ENCODE measurements around the gene CPM. TPM values are rescaled to one million over a fixed set of nuclear protein-coding genes. Genes with fewer than 3 reads are reported as not detected.

The CPM gene
- total RNA-seq, 1 donor from 2014 or later: 13.4 TPM

DNA sequence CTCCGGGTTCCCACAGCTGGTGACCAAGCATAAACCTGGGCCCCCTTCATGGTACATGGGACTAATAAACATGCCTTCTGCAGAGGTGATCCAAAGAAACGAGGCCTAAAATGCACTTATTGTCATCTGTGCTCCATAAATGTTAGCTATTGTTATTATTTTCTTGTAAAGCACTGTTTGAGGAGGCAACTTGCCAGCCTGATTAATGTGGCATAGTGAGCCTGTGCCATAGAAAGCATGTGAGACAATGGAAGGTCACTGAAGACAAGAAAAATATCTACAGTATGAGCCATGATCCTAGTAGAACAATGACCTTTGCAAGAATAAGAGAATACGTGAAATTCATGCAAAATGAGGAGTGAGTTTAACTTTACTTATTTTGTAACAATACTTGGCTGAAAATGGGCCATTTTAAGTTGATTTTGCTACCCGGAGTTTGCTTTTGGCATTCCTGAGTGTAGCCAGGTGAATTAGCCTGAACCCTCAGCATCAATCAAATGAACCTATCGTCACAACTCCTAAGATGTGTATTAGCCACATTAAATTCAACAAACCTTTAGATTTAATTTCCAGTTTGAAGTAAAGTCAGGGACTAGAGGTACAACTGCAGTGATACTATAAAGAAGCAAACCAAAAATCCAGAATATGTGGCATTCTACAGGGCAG, 52.2 kb downstream of the CPM start:
- intact Hi-C loops (cut with micrococcal nuclease): no loop called here

DNA sequence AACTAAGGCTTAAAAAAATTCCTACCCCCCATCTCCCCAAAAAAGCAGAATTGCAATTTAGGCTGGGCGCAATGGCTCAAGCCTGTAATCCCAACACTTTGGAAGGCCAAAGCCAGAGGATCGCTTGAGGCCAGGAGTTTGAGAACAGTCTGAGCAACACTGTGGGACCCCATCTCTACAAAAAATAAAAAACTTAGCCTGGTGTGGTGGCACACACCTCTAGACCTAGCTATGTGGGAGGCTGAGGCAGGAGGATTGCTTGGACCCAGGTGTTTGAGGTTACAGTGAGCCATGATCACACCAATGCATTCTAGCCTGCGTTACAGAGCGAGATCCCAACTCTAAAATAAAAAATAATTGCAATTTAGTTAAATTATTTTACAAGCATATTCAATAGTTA, 54.1 kb downstream of the CPM start:
- intact Hi-C loops (cut with micrococcal nuclease): no loop called here

GRCh38 chr12:68878283-68878682, 54.7 kb downstream of the CPM start:
- intact Hi-C loops (cut with micrococcal nuclease): no loop called here

DNA sequence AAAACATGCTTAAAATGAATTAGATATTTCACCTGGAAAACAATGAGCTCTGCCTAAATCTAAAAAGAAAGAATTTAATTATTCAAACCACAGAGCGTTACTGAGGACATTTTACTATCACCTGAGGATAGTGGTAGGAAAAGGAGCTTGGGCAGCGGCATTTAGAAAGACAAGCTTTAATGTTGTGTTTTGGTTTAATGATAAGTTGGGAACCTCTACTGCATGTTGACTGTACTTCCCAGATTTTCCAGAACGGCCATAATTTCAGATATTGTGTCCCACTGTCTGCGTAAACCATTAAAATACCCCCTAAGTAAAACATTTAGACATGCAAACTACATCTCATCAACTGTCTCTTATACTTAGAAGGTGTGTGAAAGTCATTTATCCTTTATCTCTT, 55.4 kb downstream of the CPM start:
- intact Hi-C loops (cut with micrococcal nuclease): no loop called here

GRCh38 chr12:68876461-68876860, 56.5 kb downstream of the CPM start:
- intact Hi-C loops (cut with micrococcal nuclease): no loop called here

GRCh38 chr12:68873316-68873715, 59.7 kb downstream of the CPM start:
- intact Hi-C loops (cut with micrococcal nuclease): no loop called here

DNA sequence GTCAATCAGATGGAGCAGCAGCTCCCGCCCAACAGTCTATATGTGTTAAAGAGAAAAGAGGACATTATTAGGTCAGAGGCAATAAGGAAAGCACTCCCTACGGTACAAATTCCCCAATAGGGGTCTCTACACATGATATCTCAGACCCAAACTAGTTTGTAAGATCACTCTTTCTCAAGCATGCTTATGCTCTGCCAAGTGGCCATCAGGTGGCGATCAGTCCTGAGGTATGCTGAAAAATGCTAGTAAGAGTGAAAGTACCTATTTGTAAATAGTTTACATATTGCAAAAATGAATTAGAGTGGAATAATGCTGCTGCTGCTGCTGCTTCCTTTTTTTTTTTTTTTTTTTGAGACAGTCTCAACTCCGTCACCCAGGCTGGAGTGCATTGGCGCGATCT, 61.0 kb downstream of the CPM start:
- intact Hi-C loops (cut with micrococcal nuclease): loop anchor here (1.0 kb wide), 1 partner anchor 198 kb away; no protein-coding TSS in a partner anchor

- intact Hi-C loops (cut with micrococcal nuclease): no loop called here
Observed at GRCh38 chr12:68871396-68871795, 61.6 kb downstream of the CPM start.

DNA sequence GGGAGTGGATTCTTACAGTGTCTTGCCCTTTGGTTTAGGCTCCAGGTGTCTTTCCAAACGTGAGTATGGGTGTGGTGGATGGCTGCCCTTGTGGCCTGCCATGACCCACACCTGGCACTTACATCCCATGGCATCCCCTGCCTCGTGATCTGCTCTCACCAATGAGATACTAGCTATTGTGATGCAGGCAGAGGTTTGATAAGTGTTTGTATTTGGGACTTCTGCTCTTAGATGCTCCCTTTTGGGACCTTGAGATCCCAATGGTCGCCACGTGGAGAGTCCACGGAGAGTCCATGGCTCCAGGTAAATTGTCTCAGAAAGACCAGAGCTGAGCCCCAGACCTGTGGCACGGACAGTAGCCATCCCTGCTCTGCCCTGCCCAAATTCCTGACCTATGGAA, 62.5 kb downstream of the CPM start:
- intact Hi-C loops (cut with micrococcal nuclease): no loop called here

GRCh38 chr12:68870011-68870410, 63.0 kb downstream of the CPM start:
- intact Hi-C loops (cut with micrococcal nuclease): no loop called here

GRCh38 chr12:68868043-68868790, 64.8 kb downstream of the CPM start:
- intact Hi-C loops (cut with micrococcal nuclease): loop anchor here (10.0 kb wide), 1 partner anchor 387 kb away; no protein-coding TSS in a partner anchor

DNA sequence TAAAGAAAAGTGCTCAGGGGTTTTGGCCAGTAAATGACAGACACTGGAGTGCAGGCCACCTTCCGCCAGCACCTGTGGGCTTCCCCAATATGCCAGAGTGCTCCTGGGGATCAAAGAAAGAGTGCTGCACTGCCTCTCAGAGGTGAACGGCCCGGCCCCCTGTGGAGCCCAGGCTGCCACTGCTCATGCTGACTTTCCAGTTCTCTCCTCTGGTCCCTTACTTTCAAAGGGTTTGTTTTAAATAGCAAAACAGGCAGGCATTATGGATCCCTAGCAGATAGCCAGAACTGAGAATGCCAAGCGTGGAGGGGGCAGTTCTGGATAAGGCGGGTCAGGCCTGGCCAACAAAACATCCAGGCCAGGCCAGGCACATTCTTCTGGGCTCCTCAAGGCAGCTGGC, 65.4 kb downstream of the CPM start:
- intact Hi-C loops (cut with micrococcal nuclease): loop anchor here (10.0 kb wide), 1 partner anchor 387 kb away; no protein-coding TSS in a partner anchor

DNA sequence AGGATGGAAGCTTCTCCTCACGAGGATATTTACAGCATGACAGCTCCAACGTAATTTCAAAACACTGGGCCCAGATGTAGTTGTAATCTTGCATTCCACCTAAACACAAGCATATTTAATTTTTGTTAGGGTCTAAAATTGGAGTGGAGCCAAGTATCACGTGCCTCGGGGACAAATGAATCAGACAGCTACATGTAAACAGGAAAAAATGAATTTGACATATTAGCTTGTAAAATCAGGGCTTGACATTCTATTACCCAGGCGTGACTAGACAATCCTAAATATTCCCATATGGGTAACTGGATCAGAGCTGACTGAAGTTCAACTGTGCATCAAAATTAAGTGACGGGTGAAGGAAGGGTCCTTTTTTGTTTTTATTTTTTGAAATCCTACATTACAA, 66.0 kb downstream of the CPM start:
- intact Hi-C loops (cut with micrococcal nuclease): loop anchor here (10.0 kb wide), 1 partner anchor 388 kb away; no protein-coding TSS in a partner anchor

DNA sequence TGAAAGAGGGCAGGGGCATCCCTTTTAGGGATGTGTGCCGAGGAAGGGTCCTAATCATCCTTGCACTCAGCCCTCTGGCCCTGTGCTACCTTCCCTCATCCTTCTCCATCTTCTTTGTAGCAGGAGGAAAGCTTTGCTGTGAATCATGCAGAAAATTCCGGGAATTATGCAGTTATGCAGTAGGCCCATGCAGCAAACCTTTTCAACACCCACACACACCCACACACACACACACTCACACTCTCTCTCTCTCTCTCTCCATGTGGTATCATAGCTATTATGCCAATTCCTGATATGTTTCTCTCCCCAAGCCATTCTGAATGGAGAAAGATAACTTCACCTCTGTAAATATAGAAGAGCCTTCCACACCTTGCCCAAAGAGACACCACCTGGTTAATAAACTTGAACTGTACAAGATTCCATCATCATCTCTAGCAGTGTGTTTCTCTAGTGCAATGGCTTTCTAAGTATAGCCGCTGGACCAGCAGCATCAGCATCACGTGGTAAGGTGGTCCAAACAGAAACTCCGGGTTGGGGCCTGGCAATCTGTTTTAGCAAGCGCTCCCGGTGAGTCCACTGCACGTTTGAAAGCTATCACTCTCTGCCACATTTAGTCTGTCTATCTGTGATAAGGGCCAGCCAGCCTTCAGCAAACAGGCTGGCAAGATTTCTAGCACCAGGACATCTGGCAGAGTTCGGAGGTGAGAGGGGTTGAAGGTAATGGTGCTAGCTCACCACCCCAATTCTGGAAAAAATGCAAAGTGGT, 67.4 kb downstream of the CPM start:
- intact Hi-C loops (cut with micrococcal nuclease): loop anchor here (10.0 kb wide), 1 partner anchor 389 kb away; no protein-coding TSS in a partner anchor

GRCh38 chr12:68864604-68865003, 68.4 kb downstream of the CPM start:
- intact Hi-C loops (cut with micrococcal nuclease): loop anchor here (1.0 to 10.0 kb wide), 3 partner anchors 206 to 390 kb away; no protein-coding TSS in a partner anchor

GRCh38 chr12:68863886-68864454, 69.0 kb downstream of the CPM start:
- intact Hi-C loops (cut with micrococcal nuclease): loop anchor here (1.0 to 10.0 kb wide), 3 partner anchors 206 to 391 kb away; no protein-coding TSS in a partner anchor

GRCh38 chr12:68863109-68863770, 69.7 kb downstream of the CPM start:
- intact Hi-C loops (cut with micrococcal nuclease): loop anchor here (5.0 to 10.0 kb wide), 2 partner anchors 294 to 392 kb away; no protein-coding TSS in a partner anchor

- intact Hi-C loops (cut with micrococcal nuclease): loop anchor here (5.0 to 10.0 kb wide), 2 partner anchors 295 to 393 kb away; no protein-coding TSS in a partner anchor
Observed at GRCh38 chr12:68861890-68862289, 71.1 kb downstream of the CPM start.

DNA sequence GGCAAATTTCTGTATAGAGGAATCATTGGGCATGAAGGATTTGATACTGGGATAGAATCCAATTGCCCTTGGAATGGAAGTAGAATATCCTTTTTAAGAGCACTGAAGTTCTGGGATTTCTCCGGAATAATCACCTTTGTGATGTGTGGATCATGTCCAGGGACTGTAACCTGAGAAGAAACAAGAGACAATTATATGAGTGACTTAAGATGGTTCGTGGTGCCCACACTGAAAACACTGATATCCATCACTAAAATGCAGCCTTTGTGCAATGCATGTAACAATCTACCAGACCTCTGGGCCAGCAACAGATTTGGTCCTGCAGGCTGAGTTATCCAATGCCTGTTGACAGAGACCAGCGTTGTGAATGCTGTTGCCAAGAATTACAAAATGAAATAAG, 76.5 kb downstream of the CPM start:
- intact Hi-C loops (cut with micrococcal nuclease): no loop called here

DNA sequence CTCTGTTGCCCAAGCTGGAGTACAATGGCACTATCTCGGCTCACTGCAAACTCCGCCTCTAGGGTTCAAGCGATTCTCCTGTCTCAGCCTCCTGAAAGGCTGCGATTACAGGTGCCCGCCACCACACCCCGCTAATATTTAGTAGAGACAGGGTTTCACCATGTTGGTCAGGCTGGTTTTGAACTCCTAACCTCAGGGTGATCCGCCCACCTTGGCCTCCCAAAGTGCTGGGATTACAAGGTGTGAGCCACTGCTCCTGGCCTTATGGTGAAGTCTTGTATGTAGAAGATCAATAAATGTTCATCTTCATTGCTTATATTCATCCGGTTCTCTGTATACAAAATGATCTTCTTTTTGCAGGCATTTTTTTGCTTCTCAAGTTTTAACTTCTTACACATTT, 77.2 kb downstream of the CPM start:
- intact Hi-C loops (cut with micrococcal nuclease): no loop called here

DNA sequence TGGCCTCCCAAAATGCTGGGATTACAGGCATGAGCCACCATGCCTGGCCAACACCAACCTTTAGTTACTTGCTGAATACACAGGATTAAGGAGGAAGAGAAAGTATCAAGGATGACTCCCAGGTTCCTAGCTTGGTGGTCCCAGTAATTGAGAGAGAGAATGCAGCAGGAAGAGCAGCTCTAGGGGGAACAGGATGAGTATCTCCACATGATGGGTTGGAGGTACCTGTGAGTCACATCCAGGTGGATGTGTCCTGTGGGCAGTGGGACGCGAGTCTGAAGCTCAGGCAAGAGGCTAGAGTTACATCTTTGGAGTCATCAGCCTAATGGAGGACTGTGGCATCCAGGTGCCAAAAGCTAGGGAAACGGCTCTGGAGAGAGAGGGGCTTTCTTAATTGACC, 77.9 kb downstream of the CPM start:
- intact Hi-C loops (cut with micrococcal nuclease): no loop called here
